Measurements from ENCODE around the gene FAM117B.

DNA sequence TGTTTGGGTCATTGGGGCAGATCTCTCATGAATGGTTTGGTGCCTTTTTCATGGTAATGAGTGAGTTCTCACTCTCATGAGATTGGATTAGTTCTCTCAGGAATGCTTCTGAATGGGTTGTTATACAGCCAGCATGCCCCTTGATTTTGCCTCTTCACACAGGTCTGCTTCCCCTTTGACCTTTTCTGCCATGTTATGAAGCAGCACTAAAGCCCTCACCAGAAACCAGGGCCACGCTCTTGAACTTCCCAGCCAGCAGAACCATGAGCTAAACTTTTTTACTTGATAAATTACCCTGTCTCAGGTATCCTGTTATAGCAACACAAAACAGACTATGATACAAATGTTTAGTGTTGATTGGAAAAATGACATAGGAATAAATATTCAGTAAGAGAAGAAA is 179.5 kb downstream of the FAM117B start:
- TF ChIP-seq MAX (IDR thresholded peaks at IDR 0.05) (no peak), BACH1 (IDR thresholded peaks at IDR 0.05; ENCODE audit: low read length) (no peak), JUND (IDR thresholded peaks at IDR 0.05; ENCODE audit: low read length) (no peak), CTBP2 (IDR thresholded peaks at IDR 0.05; ENCODE audit: borderline replicate concordance, insufficient read depth, insufficient read length, low read length) (no peak), CHD2 (IDR thresholded peaks at IDR 0.05; ENCODE audit: low read length) (no peak), CTCF (IDR thresholded peaks at IDR 0.05; ENCODE audit: control extremely low read depth in 1 of 3, insufficient read depth in 1 of 3, low read depth in 1 of 3, low read length in 3 of 3) (no peak), TEAD4 (IDR thresholded peaks at IDR 0.05; ENCODE audit: low read depth, low read length) (no peak), POLR2AphosphoS5 (IDR thresholded peaks at IDR 0.05; ENCODE audit: low read depth, low read length) (no peak), MAFK (IDR thresholded peaks at IDR 0.05; ENCODE audit: low read depth, low read length) (no peak), CBX5 (IDR thresholded peaks at IDR 0.05; ENCODE audit: low read depth, low read length) (no peak)
- TF ChIP-seq, protein P1, sequence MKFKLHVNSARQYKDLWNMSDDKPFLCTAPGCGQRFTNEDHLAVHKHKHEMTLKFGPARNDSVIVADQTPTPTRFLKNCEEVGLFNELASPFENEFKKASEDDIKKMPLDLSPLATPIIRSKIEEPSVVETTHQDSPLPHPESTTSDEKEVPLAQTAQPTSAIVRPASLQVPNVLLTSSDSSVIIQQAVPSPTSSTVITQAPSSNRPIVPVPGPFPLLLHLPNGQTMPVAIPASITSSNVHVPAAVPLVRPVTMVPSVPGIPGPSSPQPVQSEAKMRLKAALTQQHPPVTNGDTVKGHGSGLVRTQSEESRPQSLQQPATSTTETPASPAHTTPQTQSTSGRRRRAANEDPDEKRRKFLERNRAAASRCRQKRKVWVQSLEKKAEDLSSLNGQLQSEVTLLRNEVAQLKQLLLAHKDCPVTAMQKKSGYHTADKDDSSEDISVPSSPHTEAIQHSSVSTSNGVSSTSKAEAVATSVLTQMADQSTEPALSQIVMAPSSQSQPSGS (IDR thresholded peaks at IDR 0.05; ENCODE audit: low read length): no peak

Data from H1 (cell line).